Upper lobe of left lung (tissue), 4 donors: ENCODE data around the gene DNMT3A.

ENCODE experiments used
- POLR2A ChIP-seq, 4 donors: fragments of 450-650 bp; IDR thresholded peaks; one replicate each; pipeline ENCODE4 v1.5.1; 2016 to 2017; ENCODE audit warnings: antibody characterized with exemption in 4 of 4, mild to moderate bottlenecking in 2 of 4
- TF ChIP-seq, protein P1 (sequence below), 6 experiments: fragments of 450-650 bp in 4 of 6; fragments of 200-600 bp in 2 of 6; sonication (generic) in 2 of 6; IDR thresholded peaks; one replicate each; pipeline ENCODE4 v1.5.1; 2016 to 2019; ENCODE audit warnings: antibody characterized with exemption in 6 of 6

DNA sequence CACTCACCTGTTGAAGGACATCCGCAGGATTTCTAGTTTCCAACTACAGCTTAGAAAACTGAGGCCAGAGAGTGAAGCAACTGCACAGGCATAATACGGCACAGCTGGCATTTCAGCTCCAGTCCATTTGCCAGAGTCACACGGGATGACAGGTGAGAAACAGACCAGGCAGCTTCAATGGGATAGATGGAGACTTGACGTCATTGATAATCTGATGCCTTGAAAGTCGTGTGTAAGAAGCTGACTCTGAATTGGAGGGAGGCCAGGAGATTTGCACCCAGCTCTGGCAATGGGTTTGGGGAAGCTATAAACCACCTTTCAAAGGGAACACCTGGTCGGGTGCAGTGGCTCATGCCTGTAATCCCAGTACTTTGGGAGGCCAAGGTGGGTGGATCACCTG, 12.4 kb upstream of the DNMT3A start:
- no peak for TF ChIP-seq POLR2A (IDR thresholded peaks at IDR 0.05)
- TF ChIP-seq, protein P1, sequence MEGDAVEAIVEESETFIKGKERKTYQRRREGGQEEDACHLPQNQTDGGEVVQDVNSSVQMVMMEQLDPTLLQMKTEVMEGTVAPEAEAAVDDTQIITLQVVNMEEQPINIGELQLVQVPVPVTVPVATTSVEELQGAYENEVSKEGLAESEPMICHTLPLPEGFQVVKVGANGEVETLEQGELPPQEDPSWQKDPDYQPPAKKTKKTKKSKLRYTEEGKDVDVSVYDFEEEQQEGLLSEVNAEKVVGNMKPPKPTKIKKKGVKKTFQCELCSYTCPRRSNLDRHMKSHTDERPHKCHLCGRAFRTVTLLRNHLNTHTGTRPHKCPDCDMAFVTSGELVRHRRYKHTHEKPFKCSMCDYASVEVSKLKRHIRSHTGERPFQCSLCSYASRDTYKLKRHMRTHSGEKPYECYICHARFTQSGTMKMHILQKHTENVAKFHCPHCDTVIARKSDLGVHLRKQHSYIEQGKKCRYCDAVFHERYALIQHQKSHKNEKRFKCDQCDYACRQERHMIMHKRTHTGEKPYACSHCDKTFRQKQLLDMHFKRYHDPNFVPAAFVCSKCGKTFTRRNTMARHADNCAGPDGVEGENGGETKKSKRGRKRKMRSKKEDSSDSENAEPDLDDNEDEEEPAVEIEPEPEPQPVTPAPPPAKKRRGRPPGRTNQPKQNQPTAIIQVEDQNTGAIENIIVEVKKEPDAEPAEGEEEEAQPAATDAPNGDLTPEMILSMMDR (IDR thresholded peaks at IDR 0.05) = no peak
